Stimulated activated memory B cell treated with anti-CD40 and anti-IgM and Interleukin-4, amounts not matched to agents 10 μg/mL and 1 μg/mL and 100 μg/mL, for 72 hours (primary cell): Measurements from ENCODE around the gene PPM1E.
"Not testable (repeated sequence)": the region's sequence is repeated elsewhere in the genome, so short reads cannot be mapped to it uniquely, and the experiment has no call there.

Experiments used
- ATAC-seq: fragments of 150-1000 bp; cut with Tn5 transposase; 2 replicates; pipeline ENCODE4 v1.10.0; 2021
- H3K27ac Mint-ChIP-seq: one replicate; pipeline ENCODE4 v1.8.0; 2022; ENCODE audit warnings: mild to moderate bottlenecking, mixed read lengths
- H3K27me3 Mint-ChIP-seq: one replicate; pipeline ENCODE4 v1.8.0; 2022; ENCODE audit warnings: mixed read lengths
- H3K36me3 Mint-ChIP-seq: one replicate; pipeline ENCODE4 v1.8.0; 2022; ENCODE audit warnings: mixed read lengths
- H3K4me1 Mint-ChIP-seq: one replicate; pipeline ENCODE4 v1.8.0; 2022; ENCODE audit warnings: mixed read lengths
- H3K4me3 Mint-ChIP-seq: one replicate; pipeline ENCODE4 v1.8.0; 2022; ENCODE audit warnings: mild to moderate bottlenecking, moderate library complexity, mixed read lengths
- H3K9me3 Mint-ChIP-seq: one replicate; pipeline ENCODE4 v1.8.0; 2022; ENCODE audit warnings: mixed read lengths

The PPM1E gene

GRCh38 chr17:58806046-58806445 lies 50.4 kb downstream of the PPM1E start:
- no peaks in the 10 kb centered on the region for H3K4me1 Mint-ChIP-seq
- peaks cover 5% of the 10 kb centered on the region for H3K9me3 Mint-ChIP-seq
- peaks cover 38% of the 10 kb centered on the region for H3K27me3 Mint-ChIP-seq
- no peak overlapping the region for H3K4me3 Mint-ChIP-seq
- H3K36me3 Mint-ChIP-seq: no peaks in the 10 kb centered on the region
- no peak for ATAC-seq
- no peak overlapping the region for H3K27ac Mint-ChIP-seq

GRCh38 chr17:58808609-58809563 lies 53.2 kb downstream of the PPM1E start:
- Mint-ChIP-seq H3K4me1 (no peaks in the 10 kb centered on the region), H3K36me3 (no peaks in the 10 kb centered on the region), H3K4me3 (no peak overlapping the region), H3K9me3 (no peaks in the 10 kb centered on the region), H3K27me3 (peaks cover 31% of the 10 kb centered on the region), H3K27ac (no peak overlapping the region)
- no peak for ATAC-seq

- H3K36me3 Mint-ChIP-seq: no peaks in the 10 kb centered on the region
Measured at GRCh38 chr17:58809564-58809936, 53.9 kb downstream of the PPM1E start.

GRCh38 chr17:58811290-58811689 lies 55.6 kb downstream of the PPM1E start:
- Mint-ChIP-seq H3K27ac (no peak overlapping the region), H3K4me3 (no peak overlapping the region), H3K9me3 (no peaks in the 10 kb centered on the region), H3K27me3 (peaks cover 24% of the 10 kb centered on the region), H3K36me3 (no peaks in the 10 kb centered on the region), H3K4me1 (no peaks in the 10 kb centered on the region)
- no peak for ATAC-seq

More at GRCh38 chr17:58809564-58809936, 53.9 kb downstream of the PPM1E start:
- no peak overlapping the region for H3K27ac Mint-ChIP-seq
- no peak for ATAC-seq
- H3K27me3 Mint-ChIP-seq: peaks cover 31% of the 10 kb centered on the region
- H3K4me1 Mint-ChIP-seq: no peaks in the 10 kb centered on the region
- H3K9me3 Mint-ChIP-seq: no peaks in the 10 kb centered on the region
- no peak overlapping the region for H3K4me3 Mint-ChIP-seq

GRCh38 chr17:58813712-58814111 lies 58.1 kb downstream of the PPM1E start:
- ATAC-seq: no peak
- Mint-ChIP-seq H3K27me3 (peaks cover 9% of the 10 kb centered on the region), H3K36me3 (no peaks in the 10 kb centered on the region), H3K9me3 (no peaks in the 10 kb centered on the region), H3K4me3 (no peak overlapping the region), H3K4me1 (no peaks in the 10 kb centered on the region), H3K27ac (no peak overlapping the region)

- Mint-ChIP-seq H3K4me3 (no peak overlapping the region), H3K27me3 (no peaks in the 10 kb centered on the region), H3K4me1 (no peaks in the 10 kb centered on the region), H3K36me3 (no peaks in the 10 kb centered on the region), H3K27ac (no peak overlapping the region), H3K9me3 (no peaks in the 10 kb centered on the region)
- ATAC-seq: no peak
Measured at GRCh38 chr17:58818654-58819053, 63.0 kb downstream of the PPM1E start.

GRCh38 chr17:58822148-58823050 lies 66.7 kb downstream of the PPM1E start:
- Mint-ChIP-seq H3K4me1 (no peaks in the 10 kb centered on the region), H3K27me3 (no peaks in the 10 kb centered on the region), H3K36me3 (no peaks in the 10 kb centered on the region), H3K9me3 (no peaks in the 10 kb centered on the region), H3K4me3 (no peak overlapping the region), H3K27ac (no peak overlapping the region)
- ATAC-seq: no peak

GRCh38 chr17:58823051-58823525 lies 67.4 kb downstream of the PPM1E start:
- Mint-ChIP-seq H3K4me1 (no peaks in the 10 kb centered on the region), H3K36me3 (no peaks in the 10 kb centered on the region), H3K9me3 (no peaks in the 10 kb centered on the region), H3K27me3 (peaks cover 2% of the 10 kb centered on the region), H3K27ac (no peak overlapping the region), H3K4me3 (no peak overlapping the region)
- ATAC-seq: no peak

- Mint-ChIP-seq H3K4me1 (peaks cover 7% of the 10 kb centered on the region), H3K27ac (no peak overlapping the region), H3K27me3 (peaks cover 51% of the 10 kb centered on the region), H3K4me3 (no peak overlapping the region), H3K9me3 (peaks cover 5% of the 10 kb centered on the region), H3K36me3 (no peaks in the 10 kb centered on the region)
- ATAC-seq: no peak
Measured at GRCh38 chr17:58829172-58829637, 73.6 kb downstream of the PPM1E start.

- Mint-ChIP-seq H3K9me3 (peaks cover 5% of the 10 kb centered on the region), H3K27me3 (peaks cover 60% of the 10 kb centered on the region), H3K4me3 (no peak overlapping the region), H3K4me1 (peaks cover 7% of the 10 kb centered on the region), H3K27ac (no peak overlapping the region), H3K36me3 (no peaks in the 10 kb centered on the region)
- no peak for ATAC-seq
Measured at GRCh38 chr17:58831780-58832179, 76.1 kb downstream of the PPM1E start.

GRCh38 chr17:58832514-58832913 lies 76.9 kb downstream of the PPM1E start:
- H3K27ac Mint-ChIP-seq: no peak overlapping the region
- ATAC-seq: no peak
- peaks cover 60% of the 10 kb centered on the region for H3K27me3 Mint-ChIP-seq
- H3K4me1 Mint-ChIP-seq: peaks cover 7% of the 10 kb centered on the region
- no peaks in the 10 kb centered on the region for H3K36me3 Mint-ChIP-seq
- H3K9me3 Mint-ChIP-seq: peaks cover 5% of the 10 kb centered on the region
- H3K4me3 Mint-ChIP-seq: no peak overlapping the region

- no peak for ATAC-seq
- no peaks in the 10 kb centered on the region for H3K36me3 Mint-ChIP-seq
Measured at GRCh38 chr17:58837699-58838098, 82.0 kb downstream of the PPM1E start.

GRCh38 chr17:58840820-58841612 lies 85.4 kb downstream of the PPM1E start:
- no peaks in the 10 kb centered on the region for H3K9me3 Mint-ChIP-seq
- H3K36me3 Mint-ChIP-seq: no peaks in the 10 kb centered on the region
- no peak overlapping the region for H3K4me3 Mint-ChIP-seq
- no peak overlapping the region for H3K27ac Mint-ChIP-seq
- peaks cover 12% of the 10 kb centered on the region for H3K27me3 Mint-ChIP-seq
- ATAC-seq: no peak
- H3K4me1 Mint-ChIP-seq: no peaks in the 10 kb centered on the region

More at GRCh38 chr17:58837699-58838098, 82.0 kb downstream of the PPM1E start:
- Mint-ChIP-seq H3K27ac (no peak overlapping the region), H3K27me3 (peaks cover 36% of the 10 kb centered on the region), H3K4me3 (no peak overlapping the region), H3K9me3 (peaks cover 2% of the 10 kb centered on the region), H3K4me1 (peaks cover 7% of the 10 kb centered on the region)

GRCh38 chr17:58846413-58846812 lies 90.8 kb downstream of the PPM1E start:
- H3K36me3 Mint-ChIP-seq, H3K4me1 Mint-ChIP-seq, H3K4me3 Mint-ChIP-seq, H3K27me3 Mint-ChIP-seq, H3K9me3 Mint-ChIP-seq, ATAC-seq, H3K27ac Mint-ChIP-seq: not testable (repeated sequence)
